ENCODE data around the gene CYP19A1. TPM values are rescaled to one million over a fixed set of nuclear protein-coding genes. Genes with fewer than 3 reads are reported as not detected.

Gene CYP19A1
- total and polyA plus RNA-seq, 2 experiments from 2014 or later: 0.76 to 1.2 TPM

- no peaks in the 10 kb centered on the region for H3K36me3 ChIP-seq (ENCODE audit: low read depth)
- H4K20me1 ChIP-seq (ENCODE audit: insufficient read depth): no peaks in the 10 kb centered on the region
- DNase-seq: no peak
- no peak overlapping the region for H3K27ac ChIP-seq
- no peak overlapping the region for H3K9ac ChIP-seq
- in situ Hi-C loops (cut with MboI): no loop called here
- TF ChIP-seq EZH2 (IDR thresholded peaks at IDR 0.05; ENCODE audit: insufficient read depth, poor library complexity, severe bottlenecking) (no peak), EZH2phosphoT487 (IDR thresholded peaks at IDR 0.05; ENCODE audit: insufficient read depth, low read depth) (no peak)
- no peak overlapping the region for H2AFZ ChIP-seq
- H3K79me2 ChIP-seq (ENCODE audit: insufficient read depth): no peaks in the 10 kb centered on the region
- H3F3A ChIP-seq (ENCODE audit: insufficient read depth): peaks cover 19% of the 10 kb centered on the region
- no peak overlapping the region for H3K4me3 ChIP-seq
- H3K27me3 ChIP-seq (replicated peaks; ENCODE audit: insufficient read depth): no peaks in the 10 kb centered on the region
- no peaks in the 10 kb centered on the region for H3K9me3 ChIP-seq (ENCODE audit: low read depth)
- no peak overlapping the region for H3K4me2 ChIP-seq (ENCODE audit: unreplicated experiment)
- no peaks in the 10 kb centered on the region for H3K9me2 ChIP-seq (ENCODE audit: insufficient read depth)
- peaks cover 19% of the 10 kb centered on the region for H3K4me1 ChIP-seq (ENCODE audit: insufficient read depth)
- WGBS, 2 experiments (ENCODE audit: low coverage in 1 of 2, low lambda C conversion rate in 2 of 2, missing lambda C conversion rate in 2 of 2): 53% methylated on average over 9 of the region's 9 CpGs
These were observed 25.0 kb upstream of the CYP19A1 start for GRCh38 chr15:51363383-51363782.

- Histone ChIP-seq H3K9me2 (ENCODE audit: insufficient read depth) (no peaks in the 10 kb centered on the region), H2AFZ (no peak overlapping the region), H3K4me3 (no peak overlapping the region), H3K36me3 (ENCODE audit: low read depth) (no peaks in the 10 kb centered on the region), H3K27me3 (replicated peaks; ENCODE audit: insufficient read depth) (no peaks in the 10 kb centered on the region), H3F3A (ENCODE audit: insufficient read depth) (no peaks in the 10 kb centered on the region), H3K79me2 (ENCODE audit: insufficient read depth) (no peaks in the 10 kb centered on the region), H3K27ac (no peak overlapping the region), H3K9me3 (ENCODE audit: low read depth) (no peaks in the 10 kb centered on the region), H3K4me1 (ENCODE audit: insufficient read depth) (no peaks in the 10 kb centered on the region), H3K9ac (no peak overlapping the region), H3K4me2 (ENCODE audit: unreplicated experiment) (no peak overlapping the region), H4K20me1 (ENCODE audit: insufficient read depth) (no peaks in the 10 kb centered on the region)
- DNase-seq: no peak
- WGBS, 2 experiments (ENCODE audit: low coverage in 1 of 2, low lambda C conversion rate in 2 of 2, missing lambda C conversion rate in 2 of 2): 40 to 47% methylated on average over 7 of the region's 7 CpGs
- TF ChIP-seq EZH2phosphoT487 (IDR thresholded peaks at IDR 0.05; ENCODE audit: insufficient read depth, low read depth) (no peak), EZH2 (IDR thresholded peaks at IDR 0.05; ENCODE audit: insufficient read depth, poor library complexity, severe bottlenecking) (no peak)
- in situ Hi-C loops (cut with MboI): no loop called here
These were observed 21.6 kb upstream of the CYP19A1 start for GRCh38 chr15:51359981-51360380.

- TF ChIP-seq EZH2 (IDR thresholded peaks at IDR 0.05; ENCODE audit: insufficient read depth, poor library complexity, severe bottlenecking) (no peak), EZH2phosphoT487 (IDR thresholded peaks at IDR 0.05; ENCODE audit: insufficient read depth, low read depth) (no peak)
- DNase-seq: no peak
- Histone ChIP-seq H2AFZ (no peak overlapping the region), H3K79me2 (ENCODE audit: insufficient read depth) (no peaks in the 10 kb centered on the region), H3K4me3 (no peak overlapping the region), H3K9ac (no peak overlapping the region), H3K9me2 (ENCODE audit: insufficient read depth) (no peaks in the 10 kb centered on the region), H3K36me3 (ENCODE audit: low read depth) (no peaks in the 10 kb centered on the region), H3K4me1 (ENCODE audit: insufficient read depth) (no peaks in the 10 kb centered on the region), H3K4me2 (ENCODE audit: unreplicated experiment) (no peak overlapping the region), H4K20me1 (ENCODE audit: insufficient read depth) (no peaks in the 10 kb centered on the region), H3K27me3 (replicated peaks; ENCODE audit: insufficient read depth) (no peaks in the 10 kb centered on the region), H3K27ac (no peak overlapping the region), H3K9me3 (ENCODE audit: low read depth) (no peaks in the 10 kb centered on the region), H3F3A (ENCODE audit: insufficient read depth) (no peaks in the 10 kb centered on the region)
- in situ Hi-C loops (cut with MboI): no loop called here
- 92 to 93% methylated on average over 6 of the region's 6 CpGs for WGBS, 2 experiments (ENCODE audit: low coverage in 1 of 2, low lambda C conversion rate in 2 of 2, missing lambda C conversion rate in 2 of 2)
These were observed 18.6 kb upstream of the CYP19A1 start for GRCh38 chr15:51356983-51357382.

- TF ChIP-seq EZH2 (IDR thresholded peaks at IDR 0.05; ENCODE audit: insufficient read depth, poor library complexity, severe bottlenecking) (no peak), EZH2phosphoT487 (IDR thresholded peaks at IDR 0.05; ENCODE audit: insufficient read depth, low read depth) (no peak)
- H3K27me3 ChIP-seq (replicated peaks; ENCODE audit: insufficient read depth): no peaks in the 10 kb centered on the region
- no peaks in the 10 kb centered on the region for H3F3A ChIP-seq (ENCODE audit: insufficient read depth)
- H3K27ac ChIP-seq: no peak overlapping the region
- no peaks in the 10 kb centered on the region for H3K9me3 ChIP-seq (ENCODE audit: low read depth)
- H3K4me2 ChIP-seq (ENCODE audit: unreplicated experiment): no peak overlapping the region
- no peaks in the 10 kb centered on the region for H3K4me1 ChIP-seq (ENCODE audit: insufficient read depth)
- H4K20me1 ChIP-seq (ENCODE audit: insufficient read depth): no peaks in the 10 kb centered on the region
- H2AFZ ChIP-seq: no peak overlapping the region
- H3K36me3 ChIP-seq (ENCODE audit: low read depth): no peaks in the 10 kb centered on the region
- no peak overlapping the region for H3K4me3 ChIP-seq
- no peak for DNase-seq
- H3K9me2 ChIP-seq (ENCODE audit: insufficient read depth): no peaks in the 10 kb centered on the region
- no peaks in the 10 kb centered on the region for H3K79me2 ChIP-seq (ENCODE audit: insufficient read depth)
- in situ Hi-C loops (cut with MboI): no loop called here
- H3K9ac ChIP-seq: no peak overlapping the region
- WGBS, 2 experiments (ENCODE audit: low coverage in 1 of 2, low lambda C conversion rate in 2 of 2, missing lambda C conversion rate in 2 of 2): 84 to 94% methylated on average over 5 of the region's 5 CpGs
These were observed 17.8 kb upstream of the CYP19A1 start for GRCh38 chr15:51356147-51356546.

GRCh38 chr15:51355096-51355495, 16.7 kb upstream of the CYP19A1 start:
- Histone ChIP-seq H3K9me2 (ENCODE audit: insufficient read depth) (no peaks in the 10 kb centered on the region), H3K27ac (no peak overlapping the region), H3K4me1 (ENCODE audit: insufficient read depth) (no peaks in the 10 kb centered on the region), H3K79me2 (ENCODE audit: insufficient read depth) (no peaks in the 10 kb centered on the region), H3K4me3 (no peak overlapping the region), H3F3A (ENCODE audit: insufficient read depth) (no peaks in the 10 kb centered on the region), H3K9ac (no peak overlapping the region), H3K9me3 (ENCODE audit: low read depth) (no peaks in the 10 kb centered on the region), H3K36me3 (ENCODE audit: low read depth) (no peaks in the 10 kb centered on the region), H3K4me2 (ENCODE audit: unreplicated experiment) (no peak overlapping the region), H3K27me3 (replicated peaks; ENCODE audit: insufficient read depth) (no peaks in the 10 kb centered on the region), H4K20me1 (ENCODE audit: insufficient read depth) (no peaks in the 10 kb centered on the region), H2AFZ (no peak overlapping the region)
- no peak for DNase-seq
- TF ChIP-seq EZH2phosphoT487 (IDR thresholded peaks at IDR 0.05; ENCODE audit: insufficient read depth, low read depth): no peak
- 48 to 71% methylated on average over 1 of the region's 1 CpG for WGBS, 2 experiments (ENCODE audit: low coverage in 1 of 2, low lambda C conversion rate in 2 of 2, missing lambda C conversion rate in 2 of 2)
- in situ Hi-C loops (cut with MboI): no loop called here

Data from GM23248 (cell line).